ENCODE measurements around the gene COBLL1.

Gene COBLL1

GRCh38 chr2:164677271-164677670 lies 164.4 kb downstream of the COBLL1 start:
- Histone ChIP-seq H3K9me3 (ENCODE audit: insufficient read depth, low read length, severe bottlenecking) (no peaks in the 10 kb centered on the region), H3K4me2 (ENCODE audit: insufficient read depth, low read length) (no peak overlapping the region)
- ATAC-seq (ENCODE audit: insufficient read depth, low read depth): no peak

GRCh38 chr2:164675687-164676086 lies 165.9 kb downstream of the COBLL1 start:
- no peak overlapping the region for H3K27ac ChIP-seq (ENCODE audit: low read length)
- H3K4me1 ChIP-seq (ENCODE audit: insufficient read depth, low read length): no peaks in the 10 kb centered on the region
- DNase-seq (no peak), ATAC-seq (ENCODE audit: insufficient read depth, low read depth) (no peak)
- no peaks in the 10 kb centered on the region for H4K20me1 ChIP-seq (ENCODE audit: insufficient read depth, low read length)
- no peaks in the 10 kb centered on the region for H3K36me3 ChIP-seq (ENCODE audit: insufficient read depth, low read length)
- no peak overlapping the region for H2AFZ ChIP-seq (ENCODE audit: low read depth, low read length)
- H3K4me2 ChIP-seq (ENCODE audit: insufficient read depth, low read length): no peak overlapping the region
- no peaks in the 10 kb centered on the region for H3K9me3 ChIP-seq (ENCODE audit: insufficient read depth, low read length, severe bottlenecking)
- no peak for TF ChIP-seq CTCF (IDR thresholded peaks at IDR 0.05; ENCODE audit: borderline replicate concordance, extremely low read depth, low read length, poor library complexity, severe bottlenecking)
- no peak for TF ChIP-seq EZH2 (IDR thresholded peaks at IDR 0.05; ENCODE audit: borderline replicate concordance, low read depth, low read length, severe bottlenecking)
- no peaks in the 10 kb centered on the region for H3K27me3 ChIP-seq (ENCODE audit: insufficient read depth, low read length, poor library complexity)
- H3K79me2 ChIP-seq (ENCODE audit: insufficient read depth, low read length): no peaks in the 10 kb centered on the region
- no peak overlapping the region for H3K9ac ChIP-seq (ENCODE audit: low read depth, low read length)
- H3K4me3 ChIP-seq (ENCODE audit: low read depth in 1 of 2, low read length in 2 of 2): no peak overlapping the region

More at GRCh38 chr2:164677271-164677670, 164.4 kb downstream of the COBLL1 start:
- H3K27ac ChIP-seq (ENCODE audit: low read length): no peak overlapping the region
- H4K20me1 ChIP-seq (ENCODE audit: insufficient read depth, low read length): no peaks in the 10 kb centered on the region
- no peak for TF ChIP-seq CTCF (IDR thresholded peaks at IDR 0.05; ENCODE audit: borderline replicate concordance, extremely low read depth, low read length, poor library complexity, severe bottlenecking)
- TF ChIP-seq EZH2 (IDR thresholded peaks at IDR 0.05; ENCODE audit: borderline replicate concordance, low read depth, low read length, severe bottlenecking): no peak
- H3K36me3 ChIP-seq (ENCODE audit: insufficient read depth, low read length): no peaks in the 10 kb centered on the region
- H3K4me3 ChIP-seq (ENCODE audit: low read depth in 1 of 2, low read length in 2 of 2): no peak overlapping the region
- no peak for DNase-seq
- no peaks in the 10 kb centered on the region for H3K79me2 ChIP-seq (ENCODE audit: insufficient read depth, low read length)
- H3K27me3 ChIP-seq (ENCODE audit: insufficient read depth, low read length, poor library complexity): no peaks in the 10 kb centered on the region
- no peaks in the 10 kb centered on the region for H3K4me1 ChIP-seq (ENCODE audit: insufficient read depth, low read length)
- H3K9ac ChIP-seq (ENCODE audit: low read depth, low read length): no peak overlapping the region
- no peak overlapping the region for H2AFZ ChIP-seq (ENCODE audit: low read depth, low read length)

GRCh38 chr2:164675027-164675426 lies 166.6 kb downstream of the COBLL1 start:
- no peak overlapping the region for H2AFZ ChIP-seq (ENCODE audit: low read depth, low read length)
- H3K4me3 ChIP-seq (ENCODE audit: low read depth in 1 of 2, low read length in 2 of 2): no peak overlapping the region
- H3K79me2 ChIP-seq (ENCODE audit: insufficient read depth, low read length): no peaks in the 10 kb centered on the region
- H3K36me3 ChIP-seq (ENCODE audit: insufficient read depth, low read length): no peaks in the 10 kb centered on the region
- DNase-seq (no peak), ATAC-seq (ENCODE audit: insufficient read depth, low read depth) (no peak)
- H3K4me1 ChIP-seq (ENCODE audit: insufficient read depth, low read length): no peaks in the 10 kb centered on the region
- H3K27ac ChIP-seq (ENCODE audit: low read length): no peak overlapping the region
- H3K9ac ChIP-seq (ENCODE audit: low read depth, low read length): no peak overlapping the region
- H3K4me2 ChIP-seq (ENCODE audit: insufficient read depth, low read length): no peak overlapping the region
- TF ChIP-seq CTCF (IDR thresholded peaks at IDR 0.05; ENCODE audit: borderline replicate concordance, extremely low read depth, low read length, poor library complexity, severe bottlenecking) (no peak), EZH2 (IDR thresholded peaks at IDR 0.05; ENCODE audit: borderline replicate concordance, low read depth, low read length, severe bottlenecking) (no peak)
- H4K20me1 ChIP-seq (ENCODE audit: insufficient read depth, low read length): no peaks in the 10 kb centered on the region
- H3K27me3 ChIP-seq (ENCODE audit: insufficient read depth, low read length, poor library complexity): no peaks in the 10 kb centered on the region
- H3K9me3 ChIP-seq (ENCODE audit: insufficient read depth, low read length, severe bottlenecking): no peaks in the 10 kb centered on the region

Measured in DND-41 (cell line).